GOT3 (cell line): Measurements from ENCODE around the gene UTP15.

ENCODE experiments used
- DNase-seq: peaks from one replicate; lab custom pipeline; 2025; ENCODE audit warnings: mixed read lengths; lab: John Stamatoyannopoulos, UW

The UTP15 gene

GRCh38 chr5:73565139-73565968 is at the start of gene UTP15, which contains the start of gene ANKRA2:
TSS of gene UTP15 (plus strand) at chr5:73565743. CDS start at chr5:73567345, 1,602 bp downstream.
TSS of gene ANKRA2 (minus strand) at chr5:73565639. CDS start at chr5:73562881, 2,758 bp downstream.
- DNase-seq, result peak; percentile 82

- DNase-seq, result no peak
Measured at GRCh38 chr5:73519531-73520283, 45.8 kb upstream of the UTP15 start.

GRCh38 chr5:73522989-73523388 is 42.6 kb upstream of the UTP15 start:
- DNase-seq, result no peak

- DNase-seq, result no peak
Measured at GRCh38 chr5:73523861-73524260, 41.7 kb upstream of the UTP15 start.

GRCh38 chr5:73525606-73526203 is 39.8 kb upstream of the UTP15 start:
- DNase-seq, result no peak

GRCh38 chr5:73528248-73528647 is 37.3 kb upstream of the UTP15 start:
- DNase-seq, result no peak

GRCh38 chr5:73529081-73529480 is 36.5 kb upstream of the UTP15 start:
- no peak for DNase-seq

- no peak for DNase-seq
Measured at GRCh38 chr5:73531356-73531755, 34.2 kb upstream of the UTP15 start.

GRCh38 chr5:73532195-73532594 is 33.3 kb upstream of the UTP15 start:
- DNase-seq, result no peak

- DNase-seq, result no peak
Measured at GRCh38 chr5:73534011-73534644, 31.4 kb upstream of the UTP15 start.

GRCh38 chr5:73534971-73535370 is 30.6 kb upstream of the UTP15 start:
- no peak for DNase-seq

GRCh38 chr5:73539730-73540129 is 25.8 kb upstream of the UTP15 start:
- DNase-seq, result no peak

- DNase-seq, result no peak
Measured at GRCh38 chr5:73540192-73540591, 25.4 kb upstream of the UTP15 start.

GRCh38 chr5:73542020-73542419 is 23.5 kb upstream of the UTP15 start:
- no peak for DNase-seq

GRCh38 chr5:73544429-73545402 is 20.8 kb upstream of the UTP15 start:
- DNase-seq, result no peak

GRCh38 chr5:73545403-73545779 is 20.2 kb upstream of the UTP15 start:
- no peak for DNase-seq

- DNase-seq, result no peak
Measured at GRCh38 chr5:73550016-73550415, 15.5 kb upstream of the UTP15 start.

- DNase-seq, result no peak
Measured at GRCh38 chr5:73552642-73553041, 12.9 kb upstream of the UTP15 start.

- no peak for DNase-seq
Measured at GRCh38 chr5:73558950-73559349, 6.6 kb upstream of the UTP15 start.

GRCh38 chr5:73564018-73564417 is 1.5 kb upstream of the UTP15 start:
- no peak for DNase-seq

- no peak for DNase-seq
Measured at GRCh38 chr5:73564675-73565074, 868 bp upstream of the UTP15 start.
